CD4-positive, alpha-beta T cell treated with Interleukin-4 for 4 hours (primary cell): Measurements from ENCODE around the gene SOHLH2.

ENCODE experiments used
- DNase-seq: peaks from one replicate; pipeline ENCODE4 v3.0.0-alpha.2; 2020

Gene SOHLH2

DNA sequence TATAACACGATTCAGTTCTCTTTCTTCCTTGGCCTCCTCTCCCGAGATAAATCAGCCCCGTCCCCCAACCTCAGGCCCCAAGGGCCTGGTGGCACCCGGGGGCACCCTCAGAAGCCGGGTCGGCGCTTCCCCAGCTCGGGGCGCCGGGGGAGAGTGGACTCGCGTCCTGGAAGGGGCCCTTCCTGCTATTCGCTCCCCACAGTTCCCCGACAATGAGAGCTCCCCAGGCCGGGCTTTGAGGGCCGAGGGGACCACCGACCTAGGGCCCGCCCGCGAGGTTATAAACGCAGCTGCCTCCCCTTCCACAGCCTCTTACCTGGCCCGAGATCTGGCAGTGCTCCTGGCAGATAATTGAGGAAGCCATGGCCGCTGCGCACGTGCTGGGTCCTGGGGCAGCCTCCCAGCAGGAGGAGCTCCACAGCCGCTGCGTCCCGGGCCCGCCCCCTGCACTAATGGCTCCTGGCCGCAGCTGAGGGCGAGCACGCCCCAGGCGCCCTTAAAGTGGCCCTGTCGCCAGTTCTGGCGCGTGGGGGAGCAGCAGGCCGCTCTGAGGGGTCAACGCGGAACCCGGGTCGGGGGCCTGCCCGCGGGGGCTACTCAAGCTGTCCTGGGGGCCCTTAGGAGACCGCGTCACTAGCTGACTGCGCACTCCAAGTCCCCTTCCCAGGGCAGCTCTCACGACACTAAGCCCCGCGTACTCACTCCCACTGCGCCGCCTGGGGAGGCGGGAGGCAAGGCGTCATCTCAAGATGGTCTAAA, at the start of gene SOHLH2:
Gene SOHLH2 (minus strand): TSS at position 394 of the 759 bp plus-strand sequence. CDS start 30 bp downstream, at position 364.
- no peak for DNase-seq

- no peak for DNase-seq
Observed at GRCh38 chr13:36261976-36262375, 47.6 kb upstream of the SOHLH2 start.

- DNase-seq: no peak
Observed at GRCh38 chr13:36261011-36261410, 46.7 kb upstream of the SOHLH2 start.

GRCh38 chr13:36259361-36260137, 45.2 kb upstream of the SOHLH2 start:
- DNase-seq: no peak

- DNase-seq: no peak
Observed at GRCh38 chr13:36258831-36259230, 44.5 kb upstream of the SOHLH2 start.

DNA sequence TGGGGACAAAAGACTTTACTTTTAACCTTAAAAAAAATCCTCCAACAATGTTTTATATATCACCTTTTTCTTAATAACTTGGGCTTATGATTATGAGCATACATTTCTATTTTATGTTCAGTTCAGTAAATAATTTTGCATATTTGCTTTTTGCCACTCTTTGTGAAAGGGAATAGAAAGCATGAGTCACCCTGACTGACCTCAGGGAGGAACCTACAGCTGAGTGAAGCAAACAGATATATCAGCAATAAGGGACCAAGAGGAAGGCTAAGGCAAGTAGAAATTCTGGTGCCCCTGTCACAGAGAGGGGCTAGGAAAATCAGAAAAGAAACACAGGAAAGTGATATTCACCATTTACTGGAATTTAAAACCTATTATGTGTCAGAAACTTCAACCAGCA, 37.2 kb upstream of the SOHLH2 start:
- DNase-seq: no peak

DNA sequence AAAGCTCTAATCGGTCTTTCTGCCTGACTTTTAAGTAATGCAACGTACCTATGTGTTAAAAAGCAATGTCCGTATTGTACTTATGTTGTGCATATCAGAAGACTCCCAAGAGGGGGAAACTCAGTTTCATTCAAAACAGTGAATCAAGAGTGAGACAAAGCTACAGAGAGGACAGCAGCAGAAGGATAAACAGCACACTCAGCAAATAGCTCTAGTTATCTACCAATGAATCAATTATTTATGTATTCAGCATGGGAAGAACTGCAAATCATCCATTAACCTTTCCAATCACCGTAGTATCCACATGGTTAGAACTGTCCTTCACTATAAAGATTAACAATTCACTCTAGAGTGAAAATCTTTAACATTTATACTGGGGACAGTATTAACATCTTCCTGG, 36.7 kb upstream of the SOHLH2 start:
- DNase-seq: no peak

DNA sequence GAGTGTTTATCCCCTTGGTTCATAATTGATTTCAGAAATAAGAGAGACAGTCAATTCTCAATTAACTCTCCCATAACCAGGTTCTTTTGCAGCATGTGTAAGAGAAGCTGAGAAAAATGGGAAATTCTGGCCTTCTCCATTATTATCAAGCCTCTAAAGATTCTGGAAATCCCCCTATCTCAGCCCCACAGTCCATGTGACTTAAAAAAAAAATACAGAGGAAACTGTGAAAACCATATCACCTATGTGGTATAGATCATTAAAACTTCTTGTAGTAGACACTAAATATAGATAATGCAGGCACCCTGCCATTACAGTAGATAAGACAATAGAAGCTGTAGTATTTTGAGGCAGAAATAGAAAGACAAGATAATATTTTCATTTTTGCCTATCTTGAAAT, 34.3 kb upstream of the SOHLH2 start:
- no peak for DNase-seq

DNA sequence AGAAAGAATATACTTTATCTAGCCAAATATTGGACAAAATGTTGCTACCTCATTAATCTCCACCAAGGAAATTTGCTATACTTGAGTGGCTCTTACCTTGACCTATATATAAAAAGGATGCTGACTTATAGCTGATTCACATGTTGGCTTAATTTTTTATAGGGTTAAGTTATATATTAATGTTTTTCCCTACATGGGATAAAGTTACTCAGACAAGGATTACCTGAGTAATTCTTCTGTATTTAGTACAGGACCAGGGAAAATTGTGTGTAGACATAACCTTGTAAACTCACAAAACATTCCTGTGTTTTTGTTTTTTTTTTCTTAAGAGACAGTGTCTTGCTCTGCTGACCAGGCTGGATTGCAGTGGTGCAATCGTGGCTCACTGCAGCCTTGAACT, 30.6 kb upstream of the SOHLH2 start:
- DNase-seq: no peak

- no peak for DNase-seq
Observed at GRCh38 chr13:36244073-36244472, 29.7 kb upstream of the SOHLH2 start.

- DNase-seq: no peak
Observed at GRCh38 chr13:36242761-36243160, 28.4 kb upstream of the SOHLH2 start.

DNA sequence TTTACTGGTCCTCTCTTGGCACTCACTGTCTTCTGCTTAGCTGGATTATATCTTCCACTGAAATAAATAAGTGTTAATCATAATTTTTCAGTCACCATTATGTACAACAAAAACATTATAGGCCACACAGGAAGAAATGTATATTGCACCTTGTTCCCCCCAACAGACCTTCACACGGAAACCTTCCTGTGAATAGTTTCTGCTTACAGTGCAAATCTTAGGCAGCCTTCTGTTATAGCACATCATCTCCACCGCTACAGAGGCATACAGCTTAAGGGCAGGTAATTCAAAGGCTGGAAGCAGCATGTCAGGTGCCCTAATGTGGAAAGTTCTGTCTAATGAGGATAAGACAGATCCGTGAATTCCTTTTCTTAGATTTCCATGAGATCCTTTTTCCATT, 16.9 kb upstream of the SOHLH2 start:
- DNase-seq: no peak

GRCh38 chr13:36224730-36225129, 10.4 kb upstream of the SOHLH2 start:
- DNase-seq: no peak

GRCh38 chr13:36219883-36220282, 5.5 kb upstream of the SOHLH2 start:
- no peak for DNase-seq

DNA sequence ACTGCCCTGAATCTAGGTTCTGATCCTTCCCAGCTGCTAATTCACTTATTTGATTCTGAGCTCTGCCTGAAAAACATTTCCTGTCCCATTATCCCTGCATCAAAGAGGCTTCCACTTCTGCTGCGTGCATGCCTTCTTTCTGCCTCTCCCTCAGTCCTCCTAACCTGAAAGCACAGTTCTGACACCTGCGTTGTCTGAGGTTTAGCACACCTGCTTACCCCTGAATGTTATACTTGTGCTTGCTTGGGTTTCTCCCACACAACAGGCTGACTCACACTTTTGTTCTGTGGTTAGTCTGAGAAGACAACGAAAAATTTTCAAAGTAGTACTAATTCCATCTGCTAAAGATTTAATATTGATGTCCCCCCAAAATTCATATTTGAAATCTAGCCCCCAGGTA, 3.1 kb upstream of the SOHLH2 start:
- no peak for DNase-seq

DNA sequence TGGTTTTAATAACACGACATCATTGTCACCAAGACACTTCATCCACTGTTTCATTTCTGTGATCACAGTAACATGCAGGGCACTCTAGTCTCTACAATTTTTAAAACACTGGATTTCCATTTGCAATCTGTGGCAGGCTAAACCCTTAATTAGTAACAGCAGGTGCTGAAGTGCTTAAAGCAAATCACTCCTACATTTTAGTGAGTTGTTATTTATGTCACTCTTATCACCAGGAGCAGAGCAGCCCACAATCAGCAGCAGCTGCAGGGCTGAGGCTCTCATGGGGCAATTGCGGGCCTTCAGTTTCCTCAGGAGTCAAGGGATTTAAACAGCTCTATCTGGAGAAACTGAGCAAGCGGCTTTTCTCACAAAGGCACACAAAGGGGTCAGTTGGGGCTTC, 1.6 kb downstream of the SOHLH2 start:
- no peak for DNase-seq

DNA sequence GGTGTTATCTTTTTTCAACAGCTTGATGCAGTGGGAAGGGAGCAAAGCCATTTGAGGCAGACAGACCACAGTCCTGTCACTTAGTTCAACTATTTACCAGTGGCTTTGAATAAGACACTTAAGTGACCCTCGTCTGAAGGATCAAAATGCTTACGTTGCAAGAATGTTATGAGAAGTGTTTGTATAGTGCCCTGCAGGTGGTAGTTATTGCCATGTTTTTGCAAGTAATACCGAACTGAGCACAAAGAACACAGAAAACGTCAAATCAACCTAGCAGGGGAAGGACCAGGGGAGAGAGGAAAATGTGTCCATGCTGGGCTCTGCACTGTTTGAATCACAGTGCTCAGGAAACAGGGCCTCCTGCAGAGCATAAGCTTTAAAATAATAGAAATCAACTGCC, 2.8 kb downstream of the SOHLH2 start:
- DNase-seq: no peak

GRCh38 chr13:36210738-36211137, 3.6 kb downstream of the SOHLH2 start:
- no peak for DNase-seq

GRCh38 chr13:36207672-36208071, 6.7 kb downstream of the SOHLH2 start:
- DNase-seq: no peak

DNA sequence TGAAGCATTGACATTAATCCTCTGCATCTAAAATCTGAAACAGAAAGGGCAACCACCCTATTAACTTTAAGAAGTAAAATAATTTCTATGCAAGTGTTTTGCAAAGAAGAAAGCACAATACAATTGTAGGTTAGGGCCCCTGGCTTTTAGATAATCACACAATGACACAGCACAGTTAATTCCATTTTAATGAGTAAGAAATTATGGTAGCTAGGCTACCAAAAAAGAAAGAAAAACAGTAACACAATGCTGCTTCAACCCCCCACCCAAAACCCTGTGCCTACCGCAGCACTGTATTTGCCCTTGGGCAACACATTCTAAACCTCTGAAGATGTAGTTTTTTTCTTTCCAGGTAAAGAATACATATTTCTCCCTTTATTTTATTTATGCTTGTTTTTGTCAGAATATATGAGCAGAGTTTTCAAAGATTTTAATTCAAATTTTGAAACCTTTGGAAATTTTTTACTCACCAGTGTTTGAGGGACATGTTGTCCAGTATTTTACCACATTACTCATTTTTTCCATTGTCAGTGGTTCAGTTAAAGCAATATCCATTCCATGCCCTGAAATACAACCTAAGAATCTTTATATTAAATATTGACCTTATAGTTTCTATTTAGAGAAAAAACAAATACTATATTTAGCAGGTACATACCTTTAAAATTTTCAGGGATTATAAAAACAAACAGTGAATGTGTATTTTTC, 21.1 kb downstream of the SOHLH2 start:
- no peak for DNase-seq

DNA sequence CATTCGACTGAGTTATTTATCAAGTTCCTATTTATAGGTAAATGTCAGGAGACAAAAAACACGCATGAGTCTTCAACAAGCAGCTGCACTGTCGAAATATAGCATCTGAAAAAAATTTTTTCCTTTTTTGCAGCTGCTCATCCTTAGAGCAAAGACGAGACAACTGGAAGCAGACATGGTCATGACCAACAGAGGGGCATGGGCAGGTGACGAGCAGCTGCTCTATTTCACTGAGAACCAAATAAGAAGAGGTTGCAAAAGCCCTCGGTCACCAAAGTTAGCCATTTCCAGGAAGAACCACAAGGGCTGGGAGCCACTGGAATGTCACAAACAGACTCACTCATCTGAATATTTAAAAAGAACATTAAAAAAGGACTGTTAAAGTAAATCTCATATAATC, 22.2 kb downstream of the SOHLH2 start:
- DNase-seq: no peak

DNA sequence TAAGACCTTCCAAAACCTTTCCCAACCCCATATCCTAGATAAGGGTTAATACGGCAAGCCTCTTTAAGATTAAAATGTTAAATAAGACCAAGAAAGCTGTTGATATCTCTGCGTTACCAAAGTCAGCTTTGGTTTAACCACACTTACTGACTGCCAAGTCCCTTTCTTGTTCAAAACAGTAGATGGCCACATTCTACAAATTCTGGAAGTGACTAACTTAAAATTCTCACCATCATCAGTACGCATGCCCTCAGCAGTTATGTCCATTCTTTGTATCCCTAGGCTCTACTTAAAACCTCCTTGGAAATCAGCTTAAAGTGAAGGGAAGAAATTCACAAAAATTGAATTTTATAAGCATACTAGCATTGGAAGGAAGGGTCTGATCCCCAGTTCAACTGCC, 23.6 kb downstream of the SOHLH2 start:
- DNase-seq: no peak

- DNase-seq: no peak
Observed at GRCh38 chr13:36188441-36188840, 25.9 kb downstream of the SOHLH2 start.

- DNase-seq: no peak
Observed at GRCh38 chr13:36183901-36184300, 30.5 kb downstream of the SOHLH2 start.
